ENCODE data around the gene INO80C. TPM values are rescaled to one million over a fixed set of nuclear protein-coding genes. Genes with fewer than 3 reads are reported as not detected.

The INO80C gene
- total RNA-seq, 4 donors from 2014 or later, result 3.9 to 11.6 (median 8.8) TPM

DNA sequence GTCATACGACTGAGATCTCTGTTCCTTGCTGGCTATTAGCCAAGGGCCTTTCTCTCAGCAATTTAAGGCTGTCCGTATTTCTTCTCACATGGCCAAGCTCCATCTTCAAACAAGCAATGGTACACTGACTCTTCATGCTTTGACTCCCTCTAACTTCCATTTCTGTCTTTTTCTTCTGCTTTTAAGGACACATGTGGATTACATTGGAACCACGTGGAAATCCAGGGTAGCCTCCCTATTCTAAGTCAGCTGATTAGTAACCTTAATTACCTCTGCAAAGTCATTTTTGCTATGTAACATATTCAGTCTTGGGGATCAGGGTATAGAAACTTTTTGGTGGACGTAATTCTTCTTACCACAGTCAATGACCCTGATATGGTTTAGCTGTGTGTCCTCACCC, 79.2 kb downstream of the INO80C start:
- DNase-seq (ENCODE audit: low spot score in 2 of 2), result no peak
- Histone ChIP-seq H3K4me1 (peaks cover 0 to 12% (median 3%) of the 10 kb centered on the region in 4 donors), H3K27ac (no peak overlapping the region), H3K36me3 (no peaks in the 10 kb centered on the region), H3K27me3 (no peaks in the 10 kb centered on the region), H3K9me3 (peaks cover 0 to 24% (median 3%) of the 10 kb centered on the region in 4 donors), H3K4me3 (no peak overlapping the region)
- TF ChIP-seq CTCF (IDR thresholded peaks at IDR 0.05) (no peak), EP300 (IDR thresholded peaks at IDR 0.05) (no peak), POLR2A (IDR thresholded peaks at IDR 0.05) (no peak)
- 75 to 86% methylated on average over 4 of the region's 4 CpGs for WGBS, 2 donors

Small RNA genes lying within 50 kb of the gene (small RNA-seq; reads per million reads assigned to genes)
- gene AC007998.5, result not detected

Other genes starting within 250 kb of the INO80C start
- 10 to 100 TPM; 26.6 to 46.7 (median 32.5) TPM for gene ZSCAN30, start 207.7 kb downstream of the INO80C start, total RNA-seq
- gene ZNF24, start 153.5 kb downstream of the INO80C start, total RNA-seq, result 10 to 100 TPM; 37.5 to 50.5 (median 41.1) TPM
- gene ZNF396, start 120.6 kb downstream of the INO80C start, total RNA-seq, result 1 to 10 TPM; 2.8 to 3.9 (median 3.1) TPM
- gene GALNT1, start 83.8 kb upstream of the INO80C start, total RNA-seq, result 10 to 100 TPM; 24.3 to 37.5 (median 27.0) TPM

Measured in tibial nerve (tissue), 4 donors.